ENCODE data around the gene VAC14.

- TF ChIP-seq, protein P1, sequence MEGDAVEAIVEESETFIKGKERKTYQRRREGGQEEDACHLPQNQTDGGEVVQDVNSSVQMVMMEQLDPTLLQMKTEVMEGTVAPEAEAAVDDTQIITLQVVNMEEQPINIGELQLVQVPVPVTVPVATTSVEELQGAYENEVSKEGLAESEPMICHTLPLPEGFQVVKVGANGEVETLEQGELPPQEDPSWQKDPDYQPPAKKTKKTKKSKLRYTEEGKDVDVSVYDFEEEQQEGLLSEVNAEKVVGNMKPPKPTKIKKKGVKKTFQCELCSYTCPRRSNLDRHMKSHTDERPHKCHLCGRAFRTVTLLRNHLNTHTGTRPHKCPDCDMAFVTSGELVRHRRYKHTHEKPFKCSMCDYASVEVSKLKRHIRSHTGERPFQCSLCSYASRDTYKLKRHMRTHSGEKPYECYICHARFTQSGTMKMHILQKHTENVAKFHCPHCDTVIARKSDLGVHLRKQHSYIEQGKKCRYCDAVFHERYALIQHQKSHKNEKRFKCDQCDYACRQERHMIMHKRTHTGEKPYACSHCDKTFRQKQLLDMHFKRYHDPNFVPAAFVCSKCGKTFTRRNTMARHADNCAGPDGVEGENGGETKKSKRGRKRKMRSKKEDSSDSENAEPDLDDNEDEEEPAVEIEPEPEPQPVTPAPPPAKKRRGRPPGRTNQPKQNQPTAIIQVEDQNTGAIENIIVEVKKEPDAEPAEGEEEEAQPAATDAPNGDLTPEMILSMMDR (IDR thresholded peaks at IDR 0.05) = no peak
- TF ChIP-seq ZFX (IDR thresholded peaks at IDR 0.05; ENCODE audit: borderline replicate concordance) = no peak
Observed at GRCh38 chr16:70766658-70767057, 34.3 kb downstream of the VAC14 start.
